H1 (cell line): ENCODE measurements around the gene SIX5. TPM values are rescaled to one million over a fixed set of nuclear protein-coding genes. Genes with fewer than 3 reads are reported as not detected.
A peak's percentile ranks its signal among the peaks of the same experiment; 100 is the strongest.

Source experiments
- CTCF ChIA-PET: fragments of 300-600 bp; sonication (Branson Sonifier 250); formaldehyde crosslinking; loops from one replicate; lab custom pipeline; 2021; ENCODE audit not compliant: partially characterized antibody; lab: Charles Lee
- POLR2A ChIA-PET: fragments of 300-600 bp; sonication (Branson Sonifier 250); formaldehyde crosslinking; loops from one replicate; lab custom pipeline; 2021; ENCODE audit warnings: inconsistent platforms; ENCODE audit not compliant: partially characterized antibody; lab: Charles Lee
- DNase-seq, 2 experiments: peaks; one replicate each; pipeline versions ENCODE4 v3.0.0 to v3.0.0-alpha.2; 2010 to 2022; ENCODE audit warnings: low spot score in 2 of 2, low read depth in 1 of 2, mixed read lengths in 1 of 2
- FAIRE-seq: peaks from 2 replicates; lab custom pipeline; 2011; peaks lifted over from hg19 to GRCh38; lab: Jason Lieb, UNC
- H2AFZ ChIP-seq: 2 replicates; pipeline ENCODE4 v1.8.1; 2012; ENCODE audit warnings: low read length, inconsistent platforms
- H2AK5ac ChIP-seq: 2 replicates; pipeline ENCODE4 v1.6.1; 2013; ENCODE audit warnings: low read depth, low read length
- H2BK120ac ChIP-seq: replicated peaks from 2 replicates; pipeline ENCODE3; 2013; ENCODE audit warnings: low read depth, low read length, inconsistent platforms
- H2BK12ac ChIP-seq: 2 replicates; pipeline ENCODE4 v1.6.1; 2013; ENCODE audit warnings: low read depth, low read length
- H2BK15ac ChIP-seq: 2 replicates; pipeline ENCODE4 v1.6.1; 2013; ENCODE audit warnings: low read length
- H2BK20ac ChIP-seq: 2 replicates; pipeline ENCODE4 v1.6.1; 2013; ENCODE audit warnings: low read length
- H2BK5ac ChIP-seq: 2 replicates; pipeline ENCODE4 v1.6.1; 2013; ENCODE audit warnings: low read depth, low read length
- H3K14ac ChIP-seq: 2 replicates; pipeline ENCODE4 v1.6.1; 2013; ENCODE audit warnings: inconsistent platforms; ENCODE audit not compliant: insufficient read length
- H3K18ac ChIP-seq: 2 replicates; pipeline ENCODE4 v1.6.1; 2013; ENCODE audit warnings: low read length; ENCODE audit errors: extremely low read depth
- H3K23ac ChIP-seq: 2 replicates; pipeline ENCODE4 v1.6.1; 2013; ENCODE audit warnings: inconsistent platforms; ENCODE audit not compliant: insufficient read length
- H3K23me2 ChIP-seq: 2 replicates; pipeline ENCODE4 v1.6.1; 2013; ENCODE audit warnings: low read depth, low read length
- H3K27ac ChIP-seq: 2 replicates; pipeline ENCODE4 v1.6.1; 2011; ENCODE audit warnings: low read depth, low read length, inconsistent platforms
- H3K27me3 ChIP-seq, 4 experiments: replicated peaks in 1 of 4; 1 replicate in 1 of 4; 2 replicates in 3 of 4; pipeline versions ENCODE4 v1.6.1 to v1.8.1; 2011 to 2013; ENCODE audit warnings: low read length in 3 of 4, mild to moderate bottlenecking in 3 of 4, inconsistent platforms in 2 of 4, mixed read lengths in 2 of 4, moderate library complexity in 1 of 4; ENCODE audit not compliant: control insufficient read depth in 3 of 4, insufficient read depth in 3 of 4; ENCODE audit errors: extremely low read depth in 1 of 4
- H3K36me3 ChIP-seq, 4 experiments: 2 replicates each; pipeline versions ENCODE4 v1.6.1 to v1.8.1; 2011 to 2013; ENCODE audit warnings: mild to moderate bottlenecking in 4 of 4, low read length in 3 of 4, moderate library complexity in 2 of 4, control low read depth in 1 of 4, inconsistent platforms in 1 of 4; ENCODE audit not compliant: insufficient read depth in 4 of 4, control insufficient read depth in 2 of 4
- H3K4ac ChIP-seq: replicated peaks from 2 replicates; pipeline ENCODE3; 2013; ENCODE audit warnings: low read length, low read depth, mixed read lengths, inconsistent platforms; ENCODE audit not compliant: insufficient read length
- H3K4me1 ChIP-seq, 4 experiments: replicated peaks in 1 of 4; 1 replicate in 1 of 4; 2 replicates in 3 of 4; pipeline versions ENCODE4 v1.6.1 to v1.8.1; 2011 to 2013; ENCODE audit warnings: low read length in 3 of 4, inconsistent platforms in 2 of 4, mixed read lengths in 1 of 4; ENCODE audit not compliant: insufficient read depth in 4 of 4, control insufficient read depth in 3 of 4
- H3K4me2 ChIP-seq, 2 experiments: 2 replicates each; pipeline versions ENCODE4 v1.6.1 to v1.8.1; 2011 to 2013; ENCODE audit warnings: low read depth in 2 of 2, low read length in 2 of 2, control low read depth in 1 of 2, inconsistent platforms in 1 of 2, mild to moderate bottlenecking in 1 of 2; ENCODE audit not compliant: insufficient read depth in 1 of 2
- H3K4me3 ChIP-seq, 4 experiments: fragments of 200-600, 300-600 bp in 1 of 4; sonication (generic), shearing (Covaris generic), sonication (Bioruptor Twin) in 1 of 4; 2 replicates each; pipeline versions ENCODE4 v1.5.1 to v1.8.1; 2011 to 2016; ENCODE audit warnings: low read length in 4 of 4, low read depth in 3 of 4, control low read depth in 2 of 4, inconsistent platforms in 2 of 4, mild to moderate bottlenecking in 2 of 4, mixed read lengths in 1 of 4, moderate library complexity in 1 of 4; ENCODE audit not compliant: insufficient read depth in 2 of 4; ENCODE audit errors: extremely low read depth in 1 of 4
- H3K56ac ChIP-seq: replicated peaks from 2 replicates; pipeline ENCODE3; 2013; ENCODE audit warnings: low read depth, mild to moderate bottlenecking, mixed read lengths, low read length, inconsistent platforms; ENCODE audit not compliant: insufficient read length
- H3K79me1 ChIP-seq: 2 replicates; pipeline ENCODE4 v1.6.1; 2013; ENCODE audit warnings: low read depth, low read length, control low read depth
- H3K79me2 ChIP-seq, 2 experiments: 2 replicates each; pipeline versions ENCODE4 v1.6.1 to v1.8.1; 2012 to 2013; ENCODE audit warnings: low read length in 2 of 2, mild to moderate bottlenecking in 2 of 2, inconsistent platforms in 1 of 2; ENCODE audit not compliant: insufficient read depth in 2 of 2, control insufficient read depth in 1 of 2
- H3K9ac ChIP-seq, 4 experiments: replicated peaks in 1 of 4; 1 replicate in 1 of 4; 2 replicates in 3 of 4; pipeline versions ENCODE4 v1.6.1 to v1.8.1; 2011 to 2013; ENCODE audit warnings: low read depth in 3 of 4, low read length in 3 of 4, control low read depth in 2 of 4, mild to moderate bottlenecking in 2 of 4, moderate library complexity in 2 of 4, inconsistent platforms in 1 of 4; ENCODE audit errors: extremely low read depth in 1 of 4
- H3K9me3 ChIP-seq, 2 experiments: 2 replicates each; pipeline versions ENCODE4 v1.6.1 to v1.8.1; 2012 to 2013; ENCODE audit warnings: mild to moderate bottlenecking in 2 of 2, moderate library complexity in 2 of 2, control low read depth in 1 of 2, inconsistent platforms in 1 of 2, low read depth in 1 of 2, low read length in 1 of 2, mixed read lengths in 1 of 2; ENCODE audit not compliant: insufficient read depth in 2 of 2
- H4K20me1 ChIP-seq, 2 experiments: replicated peaks in 1 of 2; 2 replicates each; pipeline versions ENCODE3 to v1.8.1; 2011 to 2013; ENCODE audit warnings: inconsistent platforms in 2 of 2, low read length in 2 of 2, mild to moderate bottlenecking in 1 of 2; ENCODE audit not compliant: insufficient read depth in 2 of 2, control insufficient read depth in 1 of 2
- H4K5ac ChIP-seq: 2 replicates; pipeline ENCODE4 v1.6.1; 2013; ENCODE audit warnings: low read length, low read depth, mixed read lengths, inconsistent platforms; ENCODE audit not compliant: insufficient read length
- H4K8ac ChIP-seq: 2 replicates; pipeline ENCODE4 v1.8.0; 2013; ENCODE audit warnings: mild to moderate bottlenecking, moderate library complexity, low read length, inconsistent platforms; ENCODE audit not compliant: insufficient read depth; ENCODE audit errors: extremely low read depth
- H4K91ac ChIP-seq: replicated peaks from 2 replicates; pipeline ENCODE3; 2013; ENCODE audit warnings: low read length, mixed read lengths, inconsistent platforms; ENCODE audit not compliant: insufficient read length
- EGR1 ChIP-seq: IDR thresholded peaks from 2 replicates; pipeline ENCODE4 v1.6.1; 2011; ENCODE audit warnings: low read depth, low read length, borderline replicate concordance
- HDAC2 ChIP-seq, 2 experiments: fragments of 300-600 bp in 1 of 2; sonication (generic) in 1 of 2; IDR thresholded peaks; 2 replicates each; pipeline ENCODE4 v1.6.1; 2011 to 2012; ENCODE audit warnings: low read depth in 2 of 2, low read length in 2 of 2, mild to moderate bottlenecking in 2 of 2, moderate library complexity in 2 of 2, borderline replicate concordance in 1 of 2, inconsistent platforms in 1 of 2
- JUND ChIP-seq: IDR thresholded peaks from 2 replicates; pipeline ENCODE4 v1.6.1; 2011; ENCODE audit warnings: mild to moderate bottlenecking, improper control_type of control experiment, low read length
- KDM5A ChIP-seq: fragments of 200-600 bp; IDR thresholded peaks from 2 replicates; pipeline ENCODE4 v1.7.1; 2012; ENCODE audit warnings: mild to moderate bottlenecking, low read length, inconsistent platforms, mixed read lengths
- MAFK ChIP-seq: IDR thresholded peaks from 2 replicates; pipeline ENCODE4 v1.6.1; 2012; ENCODE audit warnings: low read depth, mild to moderate bottlenecking, improper control_type of control experiment, low read length
- POLR2A ChIP-seq, 2 experiments: IDR thresholded peaks; 1 replicate in 1 of 2; 2 replicates in 1 of 2; pipeline ENCODE4 v1.6.1; 2011; ENCODE audit warnings: low read depth in 2 of 2, low read length in 2 of 2, mild to moderate bottlenecking in 2 of 2; ENCODE audit errors: control extremely low read depth in 1 of 2
- SIN3A ChIP-seq, 2 experiments: IDR thresholded peaks in 1 of 2; conservative IDR thresholded peaks in 1 of 2; 2 replicates each; pipeline ENCODE4 v1.6.1; 2011 to 2012; ENCODE audit warnings: low read length in 2 of 2, improper control_type of control experiment in 1 of 2, low read depth in 1 of 2, mild to moderate bottlenecking in 1 of 2
- SP4 ChIP-seq: IDR thresholded peaks from 2 replicates; pipeline ENCODE4 v1.6.1; 2012; ENCODE audit warnings: low read length, inconsistent platforms
- TCF12 ChIP-seq: IDR thresholded peaks from 2 replicates; pipeline ENCODE4 v1.6.1; 2011; ENCODE audit warnings: low read depth, mild to moderate bottlenecking, low read length
- WGBS, 2 experiments: shearing (Covaris generic) in 1 of 2; methylation state at CpG; one replicate each; pipeline versions ENCODE4 v1.1.6 to v1.1.7; 2013 to 2015; ENCODE audit warnings: low lambda C conversion rate in 2 of 2, mixed read lengths in 2 of 2, inconsistent platforms in 1 of 2, low coverage in 1 of 2, missing lambda C conversion rate in 1 of 2; ENCODE audit not compliant: insufficient replicate concordance in 2 of 2, insufficient coverage in 1 of 2, insufficient read length in 1 of 2; ENCODE audit errors: extremely low coverage in 1 of 2, missing lambda C conversion rate in 1 of 2; 5-methylcytosine and 5-hydroxymethylcytosine counted together
- polyA plus RNA-seq, 7 experiments: library from polyadenylated mRNA; depleted of rRNA in 3 of 7; stranded (reverse) in 5 of 7; unstranded in 2 of 7; fragments of >200 nt in 5 of 7; fragments of 200-250 nt in 2 of 7; gene quantifications; 1 replicate in 5 of 7; 2 replicates in 1 of 7; 4 replicates in 1 of 7; pipeline versions ENCODE4 v1.2.1 to v1.2.3, GENCODE V29; 2011 to 2013; ENCODE audit warnings: missing spikeins in 2 of 7, mixed read lengths in 2 of 7
- total RNA-seq: library from RNA; stranded (reverse); fragmentation: NEBNext Ultra II Directional; extraction: Animal tissue kit (Norgen Biotek cat#: 25700); gene quantifications from 2 replicates; pipeline ENCODE4 v1.2.1, GENCODE V29; 2021
- TF ChIP-seq, protein P1 (sequence below): IDR thresholded peaks from 2 replicates; pipeline ENCODE4 v1.6.1; 2011; ENCODE audit warnings: low read length, improper control_type of control experiment

Gene SIX5
- total and polyA plus RNA-seq, 2 of the 8 experiments (the other 6 are each of a cell fraction or from before 2014, with no cell fraction given) = 20.9 to 24.2 TPM

DNA sequence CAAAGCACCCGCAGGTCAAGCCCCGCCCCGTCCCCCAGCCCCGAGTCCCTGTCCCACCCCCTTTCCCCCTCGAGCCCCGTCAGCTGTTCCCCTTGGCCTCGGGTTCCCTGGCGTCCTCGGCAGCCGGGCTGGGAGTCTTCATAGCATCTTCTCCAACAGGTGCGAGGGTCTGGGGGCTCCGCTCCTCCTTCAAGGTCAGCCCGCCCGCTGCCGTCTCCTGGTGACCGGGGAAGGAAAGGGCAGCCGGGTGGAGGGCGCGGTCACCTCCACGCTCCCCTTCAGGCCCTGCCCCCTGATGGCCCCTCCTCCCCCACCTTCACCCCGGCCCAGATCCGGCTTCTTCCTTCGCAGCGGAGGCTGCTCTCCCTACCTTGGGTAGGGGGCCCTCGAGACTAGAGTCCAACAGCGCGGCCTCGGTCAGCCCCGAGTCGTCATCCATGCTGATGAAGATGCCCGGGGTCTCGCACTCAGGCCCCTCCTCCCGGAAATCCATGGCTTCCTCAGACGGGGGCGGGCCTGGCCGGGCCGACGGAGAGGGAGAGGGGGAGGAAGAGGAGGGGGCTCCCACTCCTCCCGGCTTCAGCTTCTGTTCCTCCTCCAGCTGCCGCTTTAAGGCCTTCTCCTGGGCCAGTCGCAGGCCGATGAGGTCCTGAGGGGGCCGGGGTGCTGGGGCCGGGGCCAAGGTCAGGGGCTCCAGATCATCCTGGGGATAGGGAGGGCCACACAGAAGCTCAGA is 46.6 kb upstream of the SIX5 start:
- H2AFZ ChIP-seq = no peak overlapping the region
- H3K56ac ChIP-seq = peak overlapping the region; percentile 78
- no peak overlapping the region for H2BK15ac ChIP-seq
- H2BK5ac ChIP-seq = peak overlapping the region; percentile 64; the same call in 1 of the 2 replicates
- no peak overlapping the region for H2BK120ac ChIP-seq
- CTCF ChIA-PET = interaction anchor here (0.6 to 8.8 kb wide), 17 partner anchors 12 to 847 kb away, joined by 3 to 107 read pairs (median 6); partner anchors contain the start of gene SIX5
- peak overlapping the region in 3 of 4 experiments; percentile 70 to 85 (median 78); a peak in 6 of 7 replicates for H3K9ac ChIP-seq
- no peaks in the 10 kb centered on the region for H3K27me3 ChIP-seq
- no peaks in the 10 kb centered on the region; the same call in 1 of the 2 replicates for H3K79me1 ChIP-seq
- H4K5ac ChIP-seq = peak overlapping the region; percentile 52
- peak overlapping the region; percentile 78 for H3K18ac ChIP-seq
- POLR2A ChIA-PET = interaction anchor here (0.6 to 12.6 kb wide), 13 partner anchors 10 to 70 kb away, joined by 3 to 175 read pairs (median 7); partner anchors contain the start of genes DMWD, FOXA3, SIX5 and SYMPK
- no peak overlapping the region for H2AK5ac ChIP-seq
- peak; percentile 67 to 87 for DNase-seq
- H3K4me1 ChIP-seq = peaks cover 0 to 23% (median 20%) of the 10 kb centered on the region in 4 experiments; a peak in 6 of 7 replicates
- H4K8ac ChIP-seq = peak overlapping the region; percentile 75; the same call in 1 of the 2 replicates
- 1% methylated on average over 17 of the region's 44 CpGs; no CpG with 5 or more reads in 1 of the 2 experiments for WGBS, 2 experiments
- H3K9me3 ChIP-seq = no peaks in the 10 kb centered on the region
- peaks cover 0 to under 1% of the 10 kb centered on the region in 2 experiments for H4K20me1 ChIP-seq
- H2BK12ac ChIP-seq = no peak overlapping the region
- peak overlapping the region; percentile 45 for H4K91ac ChIP-seq
- H3K4ac ChIP-seq = peak overlapping the region; percentile 12
- H3K23ac ChIP-seq = no peak overlapping the region
- peak overlapping the region; percentile 52 to 68 (median 56) for H3K4me3 ChIP-seq
- FAIRE-seq = no peak
- H3K79me2 ChIP-seq = no peaks in the 10 kb centered on the region
- peak overlapping the region; percentile 86; the same call in 1 of the 2 replicates for H3K27ac ChIP-seq
- peak overlapping the region; percentile 85 to 88 for H3K4me2 ChIP-seq
- H3K14ac ChIP-seq = no peak overlapping the region
- H3K23me2 ChIP-seq = peaks cover 16% of the 10 kb centered on the region
- no peak overlapping the region for H2BK20ac ChIP-seq
- peaks cover 0 to 7% (median 1%) of the 10 kb centered on the region in 4 experiments; a peak in 5 of 8 replicates for H3K36me3 ChIP-seq
- TF ChIP-seq SP4 (no peak), JUND (no peak), HDAC2 (IDR thresholded peaks at IDR 0.05; ENCODE audit: borderline replicate concordance in 1 of 2, low read depth in 2 of 2, low read length in 2 of 2) (no peak), POLR2A (IDR thresholded peaks at IDR 0.05; ENCODE audit: control extremely low read depth in 1 of 2, low read depth in 2 of 2, low read length in 2 of 2) (peak; percentile 35 to 77), TCF12 (no peak), EGR1 (peak; percentile 45; the same call in 1 of the 2 replicates), MAFK (no peak), SIN3A (conservative IDR thresholded peaks at IDR 0.05 in 1 of 2, IDR thresholded peaks at IDR 0.05 in 1 of 2; ENCODE audit: low read depth in 1 of 2, low read length in 2 of 2) (peak in 1 of 2 experiments; percentile 14; a peak in 2 of 4 replicates), KDM5A (no peak)
- TF ChIP-seq, protein P1, sequence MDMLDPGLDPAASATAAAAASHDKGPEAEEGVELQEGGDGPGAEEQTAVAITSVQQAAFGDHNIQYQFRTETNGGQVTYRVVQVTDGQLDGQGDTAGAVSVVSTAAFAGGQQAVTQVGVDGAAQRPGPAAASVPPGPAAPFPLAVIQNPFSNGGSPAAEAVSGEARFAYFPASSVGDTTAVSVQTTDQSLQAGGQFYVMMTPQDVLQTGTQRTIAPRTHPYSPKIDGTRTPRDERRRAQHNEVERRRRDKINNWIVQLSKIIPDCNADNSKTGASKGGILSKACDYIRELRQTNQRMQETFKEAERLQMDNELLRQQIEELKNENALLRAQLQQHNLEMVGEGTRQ = no peak
